Dedifferentiated amniotic fluid mesenchymal stem cell (primary cell): Measurements from ENCODE around the gene SPTLC3.

ENCODE experiments used
- DNase-seq: peaks from one replicate; pipeline ENCODE4 v3.0.0-alpha.2; 2016; ENCODE audit errors: extremely low spot score

SPTLC3 gene

GRCh38 chr20:13098720-13099355 is 90.1 kb downstream of the SPTLC3 start:
- no peak for DNase-seq

GRCh38 chr20:13099676-13100075 is 90.9 kb downstream of the SPTLC3 start:
- no peak for DNase-seq

DNA sequence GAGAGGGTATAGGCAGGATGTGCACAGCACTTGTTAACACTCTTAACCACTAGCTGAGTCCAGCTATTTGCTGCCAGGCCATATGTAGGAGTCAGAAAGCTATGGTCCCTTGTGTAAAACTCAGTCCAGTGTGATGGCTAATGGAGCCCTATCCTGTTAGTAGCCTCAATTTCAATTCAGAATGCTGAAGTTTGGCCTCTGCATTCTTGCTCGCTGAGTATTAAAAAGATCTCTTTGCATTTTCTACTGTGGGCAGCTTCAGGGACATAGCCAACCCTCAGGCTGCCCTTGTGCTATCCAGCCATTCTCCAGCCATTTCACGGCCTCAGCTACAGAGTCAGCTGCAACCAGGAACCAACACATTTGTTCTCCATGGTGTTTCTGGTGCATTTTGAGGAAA is 92.5 kb downstream of the SPTLC3 start:
- no peak for DNase-seq

DNA sequence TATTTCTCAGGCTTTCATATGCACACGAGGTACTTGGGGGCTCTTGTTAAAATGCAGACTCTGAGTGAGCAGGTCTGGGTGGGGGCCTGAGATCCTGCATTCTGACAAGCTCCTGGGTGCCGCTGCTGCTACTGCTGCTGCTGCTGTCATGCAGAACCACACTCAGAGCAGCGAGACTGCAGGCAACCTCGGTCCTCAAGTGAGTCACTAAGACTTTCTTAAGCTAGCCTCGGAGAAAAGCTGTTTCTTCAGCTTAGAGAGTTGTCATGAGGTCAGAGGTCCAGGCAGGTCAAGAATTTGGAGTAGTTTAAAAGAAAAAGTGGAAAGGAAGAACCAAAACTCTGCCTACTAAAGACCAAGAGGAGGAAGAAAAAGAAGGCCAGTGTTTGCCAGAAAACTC is 92.9 kb downstream of the SPTLC3 start:
- DNase-seq: no peak

DNA sequence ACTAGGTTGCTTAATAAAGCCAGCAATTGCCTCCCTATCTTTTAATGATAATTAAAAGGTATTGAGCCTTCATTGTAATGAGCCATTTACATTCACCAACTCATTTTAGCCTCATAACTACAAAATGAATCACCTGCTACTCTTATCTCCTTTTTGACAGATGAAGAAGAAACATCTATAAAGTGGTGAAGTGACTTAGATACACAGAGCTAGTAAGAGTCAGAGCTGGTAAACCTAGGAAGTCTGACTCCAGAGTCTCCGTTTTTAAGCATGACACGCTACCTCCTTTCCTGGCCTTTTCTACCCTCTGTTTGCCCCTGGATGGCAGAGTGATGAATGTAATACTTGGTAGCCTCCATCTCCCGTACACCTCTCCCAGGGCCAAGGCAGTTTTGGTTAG is 93.5 kb downstream of the SPTLC3 start:
- DNase-seq: no peak

- no peak for DNase-seq
Observed at GRCh38 chr20:13102694-13103093, 93.9 kb downstream of the SPTLC3 start.

DNA sequence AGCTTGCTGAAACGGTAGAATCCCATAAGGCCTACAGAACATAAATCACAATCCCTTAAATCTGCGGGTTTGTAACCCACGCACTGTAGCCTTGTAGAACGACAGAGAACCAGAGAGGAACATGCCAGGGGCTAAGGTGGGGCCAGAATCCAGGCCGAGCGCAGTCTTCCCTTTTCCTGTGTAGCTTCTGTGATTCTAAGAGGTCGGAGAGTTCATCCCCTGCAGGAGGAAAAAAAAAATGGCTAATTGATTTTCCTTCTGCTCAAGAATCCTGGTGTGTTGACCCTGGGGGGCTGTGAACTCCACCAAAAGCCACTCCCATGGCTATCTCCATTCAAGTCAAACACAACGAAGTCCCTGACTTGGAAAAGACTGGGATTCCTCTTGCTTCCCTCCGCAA is 96.3 kb downstream of the SPTLC3 start:
- DNase-seq: no peak

- peak; percentile 42 for DNase-seq
Observed at GRCh38 chr20:13105864-13106457, 97.2 kb downstream of the SPTLC3 start.

DNA sequence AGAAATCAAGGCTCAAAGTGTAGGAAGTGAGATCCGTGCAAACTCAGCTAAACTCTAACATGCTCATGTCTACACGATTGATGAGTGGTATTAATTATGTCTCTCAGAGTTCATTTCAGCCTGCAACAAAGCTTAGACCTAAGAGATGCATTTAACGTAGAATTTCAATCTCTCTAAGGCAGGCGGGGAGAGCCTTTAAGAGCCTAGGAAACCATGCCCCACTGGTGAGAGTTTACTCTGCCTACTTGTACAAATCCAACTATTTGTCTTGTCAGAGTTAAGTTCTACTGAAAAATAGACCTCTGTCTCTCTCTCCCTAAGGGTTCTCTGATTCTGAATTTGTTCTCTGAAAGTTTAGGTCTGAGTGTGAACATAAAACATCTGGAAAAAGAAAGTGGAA is 100.9 kb downstream of the SPTLC3 start:
- no peak for DNase-seq

DNA sequence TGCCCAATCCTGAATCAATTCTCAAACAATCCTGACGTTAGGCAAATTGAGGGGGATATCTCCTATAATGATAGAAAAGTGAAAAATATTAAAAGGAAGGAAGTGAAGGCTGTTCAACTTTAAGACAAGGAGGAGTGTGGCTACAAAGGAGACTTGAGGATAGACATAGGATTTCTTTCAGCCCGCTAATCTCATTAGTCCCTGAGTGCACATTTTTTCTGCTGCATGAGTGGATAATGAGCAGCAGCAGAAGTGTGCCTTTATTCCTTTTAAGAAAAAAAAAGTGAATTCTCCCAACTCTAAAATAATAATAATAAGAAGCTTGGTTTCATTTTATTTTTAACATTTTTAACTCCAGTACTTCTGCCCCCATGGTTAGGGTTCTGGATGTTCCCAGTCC is 102.0 kb downstream of the SPTLC3 start:
- DNase-seq: no peak

GRCh38 chr20:13111249-13111911 is 102.6 kb downstream of the SPTLC3 start:
- no peak for DNase-seq

DNA sequence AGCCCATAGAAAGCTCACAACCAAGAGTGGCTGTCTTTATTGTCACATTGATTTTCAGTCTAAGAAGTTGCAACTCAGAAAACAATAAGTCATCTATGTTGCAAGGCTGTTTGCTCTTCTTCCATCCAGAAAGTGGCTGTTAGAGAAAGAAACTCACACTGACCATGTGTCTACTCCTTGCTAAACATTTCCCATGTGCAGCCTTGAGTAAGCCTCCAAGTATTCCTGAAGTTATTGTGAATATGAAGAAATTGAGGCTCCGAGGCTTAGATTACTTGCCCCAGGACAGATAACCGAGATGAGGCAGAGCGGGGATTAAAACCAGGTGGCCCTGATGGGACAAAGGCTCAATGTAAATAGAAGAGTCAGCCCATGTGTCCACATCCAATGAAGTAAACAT is 105.0 kb downstream of the SPTLC3 start:
- DNase-seq: no peak

GRCh38 chr20:13117200-13117599 is 108.4 kb downstream of the SPTLC3 start:
- no peak for DNase-seq

- DNase-seq: no peak
Observed at GRCh38 chr20:13118676-13119075, 109.9 kb downstream of the SPTLC3 start.

GRCh38 chr20:13119583-13119982 is 110.8 kb downstream of the SPTLC3 start:
- peak; percentile 76 for DNase-seq

DNA sequence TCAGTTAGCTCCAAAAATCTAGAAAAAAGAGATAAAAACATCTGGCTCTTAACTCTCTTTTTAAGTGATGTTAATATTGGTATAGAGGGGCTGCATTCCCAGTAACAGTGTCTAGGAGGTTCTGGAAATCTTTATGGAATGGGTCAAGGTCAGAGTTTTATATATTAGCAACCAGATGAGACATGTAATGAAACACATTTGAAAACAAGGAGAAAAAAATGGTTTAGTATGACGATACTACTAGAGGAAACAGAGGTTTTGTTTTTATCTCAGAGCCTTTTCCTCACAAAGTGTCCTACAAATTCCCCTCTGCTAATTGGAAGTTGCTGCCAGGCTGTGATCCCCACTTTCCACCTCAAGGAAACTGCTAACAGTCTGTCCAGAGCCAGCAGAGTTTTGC is 111.7 kb downstream of the SPTLC3 start:
- DNase-seq: no peak

DNA sequence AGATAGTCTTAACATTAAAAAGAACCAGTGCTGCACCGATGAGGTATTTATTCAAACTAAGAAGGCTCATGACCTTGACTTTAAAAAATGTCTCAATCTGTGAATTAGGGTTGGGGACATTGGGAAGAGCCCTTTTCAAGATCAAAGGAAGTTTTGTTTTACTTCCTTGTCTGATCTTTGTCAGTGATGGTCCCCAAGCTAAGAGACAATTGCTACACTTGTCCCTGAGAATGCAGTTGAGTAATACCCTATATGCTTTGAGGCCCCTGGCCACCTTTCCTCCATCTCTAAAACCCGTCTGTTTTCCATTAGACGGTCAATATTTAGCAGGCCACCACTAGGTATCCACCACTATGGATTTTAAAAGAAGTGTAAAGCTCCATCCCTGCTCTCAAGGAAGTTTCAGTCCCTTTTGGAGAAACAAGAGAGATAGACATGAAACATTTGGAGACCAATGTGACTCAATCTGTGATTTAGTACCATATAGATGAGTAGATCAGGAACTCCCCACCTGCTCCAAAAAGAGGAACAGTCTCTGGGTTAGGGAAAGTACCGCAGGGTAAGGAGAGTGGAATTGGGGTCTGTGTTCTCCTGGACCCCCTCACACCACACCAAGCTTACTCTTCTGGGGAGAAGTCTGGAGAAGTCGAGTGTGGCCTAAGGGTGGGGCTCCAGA is 113.2 kb downstream of the SPTLC3 start:
- DNase-seq: no peak

DNA sequence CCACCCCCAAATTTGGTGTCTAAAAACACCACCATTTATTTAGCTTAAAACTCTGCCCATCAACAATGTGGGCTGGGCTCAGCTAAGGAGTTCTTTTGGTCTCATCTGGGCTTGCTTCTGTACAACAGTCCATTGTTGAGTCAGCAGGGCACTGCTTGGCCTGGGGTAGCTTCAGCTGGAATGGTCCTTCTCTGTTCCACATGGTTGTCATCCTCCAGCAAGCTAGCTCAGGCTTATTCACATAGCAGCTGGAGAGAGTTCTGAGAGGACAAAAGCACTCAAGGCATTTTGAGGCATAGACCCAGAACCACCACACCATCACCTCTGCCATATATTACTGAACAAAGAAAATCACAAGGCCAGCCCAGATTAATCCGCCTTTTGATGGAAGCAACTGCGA is 116.7 kb downstream of the SPTLC3 start:
- no peak for DNase-seq

DNA sequence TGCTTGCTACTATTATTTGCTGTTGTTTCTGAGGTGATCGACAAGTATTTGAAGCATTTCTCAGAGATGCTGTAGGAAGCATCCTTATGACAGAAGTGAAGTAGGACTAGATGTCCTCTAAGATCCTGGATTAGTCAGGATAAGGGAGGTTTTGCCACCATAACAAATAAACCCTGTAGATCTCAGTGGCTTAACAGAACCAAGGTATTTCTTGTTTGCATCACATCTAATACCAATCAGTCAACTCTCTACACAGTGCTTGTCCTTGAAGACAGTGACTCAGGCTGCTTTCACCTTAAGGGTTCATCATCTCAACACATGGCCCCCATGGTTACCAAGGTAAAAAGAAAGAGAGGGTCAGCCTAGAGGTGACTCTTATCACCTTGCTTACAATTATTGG is 119.4 kb downstream of the SPTLC3 start:
- DNase-seq: no peak

DNA sequence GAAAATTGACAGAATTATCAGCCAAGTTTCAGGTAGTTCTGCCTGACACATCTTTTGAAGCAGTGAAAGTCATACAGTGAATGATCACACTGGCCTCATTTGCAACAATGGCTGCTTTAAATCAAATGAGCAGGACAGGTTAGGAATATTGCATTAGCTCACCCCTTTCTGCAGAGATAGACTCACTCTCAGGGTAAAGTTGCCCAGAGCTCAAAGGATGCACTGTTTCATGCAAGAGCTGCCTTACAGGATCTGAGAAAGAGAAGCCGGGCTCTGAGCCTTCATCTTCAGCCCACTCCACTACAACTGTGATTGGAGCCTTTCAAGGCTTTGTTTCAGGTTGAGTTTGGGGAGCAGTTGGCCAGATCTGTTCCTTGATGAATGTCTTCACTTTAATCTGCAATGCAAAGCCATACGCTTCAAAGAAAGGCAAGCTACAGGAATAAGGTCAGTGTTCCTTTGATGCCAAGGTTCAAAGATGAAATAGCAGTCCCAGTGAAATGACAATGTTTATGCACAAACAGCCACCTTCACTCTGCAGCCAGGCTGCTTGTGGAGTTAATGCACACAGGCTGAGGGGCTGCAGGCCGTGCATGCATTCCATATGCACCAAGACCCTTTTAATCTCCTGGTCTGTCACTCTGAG is 121.4 kb downstream of the SPTLC3 start:
- no peak for DNase-seq

DNA sequence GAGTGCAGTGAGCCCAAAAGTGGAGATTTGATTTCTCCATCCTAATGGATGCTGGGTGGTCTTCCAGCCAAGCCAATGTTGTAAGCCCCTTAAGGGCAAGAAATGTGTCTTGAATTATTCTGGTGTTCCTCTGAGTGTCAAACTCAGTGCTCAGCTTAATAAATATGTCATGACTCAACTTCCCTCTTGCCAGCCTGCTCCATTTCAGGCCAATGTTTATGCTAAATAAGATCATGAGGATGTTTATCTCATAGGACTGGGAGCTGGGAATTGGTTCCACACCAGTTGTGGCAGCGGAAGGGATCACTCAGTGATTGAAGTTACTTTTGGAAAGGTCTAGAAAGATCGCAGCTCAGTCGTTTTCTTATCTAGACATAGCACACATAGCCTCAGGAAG is 121.9 kb downstream of the SPTLC3 start:
- no peak for DNase-seq

- no peak for DNase-seq
Observed at GRCh38 chr20:13131688-13132087, 122.9 kb downstream of the SPTLC3 start.
